ENCODE data around the gene RINL.
"Not testable (repeated sequence)": the region's sequence is repeated elsewhere in the genome, so short reads cannot be mapped to it uniquely, and the experiment has no call there.

Gene RINL

GRCh38 chr19:38834104-38834490 lies 44.0 kb downstream of the RINL start:
- no peak for DNase-seq (ENCODE audit: low spot score)

GRCh38 chr19:38833092-38833425 lies 45.0 kb downstream of the RINL start:
- DNase-seq (ENCODE audit: low spot score) = no peak

- DNase-seq (ENCODE audit: low spot score) = no peak
Measured at GRCh38 chr19:38831142-38831605, 46.9 kb downstream of the RINL start.

GRCh38 chr19:38830039-38830733 lies 47.9 kb downstream of the RINL start:
- no peak for DNase-seq (ENCODE audit: low spot score)

GRCh38 chr19:38829203-38829602 lies 48.9 kb downstream of the RINL start:
- DNase-seq (ENCODE audit: low spot score) = not testable (repeated sequence)

- no peak for DNase-seq (ENCODE audit: low spot score)
Measured at GRCh38 chr19:38826856-38827551, 51.1 kb downstream of the RINL start.

- not testable (repeated sequence) for DNase-seq (ENCODE audit: low spot score)
Measured at GRCh38 chr19:38825936-38826335, 52.1 kb downstream of the RINL start.

GRCh38 chr19:38821230-38821825 lies 56.7 kb downstream of the RINL start:
- DNase-seq (ENCODE audit: low spot score) = not testable (repeated sequence)

- no peak for DNase-seq (ENCODE audit: low spot score)
Measured at GRCh38 chr19:38819231-38819920, 58.7 kb downstream of the RINL start.

Measured in CD4-positive, alpha-beta T cell treated with Interleukin-6 at 100 ng/mL for 8 hours (primary cell).